Lower lobe of right lung (tissue), 2 donors: ENCODE results near the gene HS6ST1. TPM values are rescaled to one million over a fixed set of nuclear protein-coding genes. Genes with fewer than 3 reads are reported as not detected.

Experiments
- ATAC-seq, 2 donors: fragments of 200-7000 bp; cut with Tn5 transposase; one replicate each; pipeline ENCODE4 v1.9.1; 2020 to 2022; ENCODE audit warnings: mild to moderate bottlenecking in 2 of 2, moderate library complexity in 2 of 2
- DNase-seq: peaks from one replicate; pipeline ENCODE4 v3.0.0-alpha.2; 2020
- H3K27ac ChIP-seq: fragments of 200-600 bp; one replicate; pipeline ENCODE4 v1.8.0; 2022
- H3K27me3 ChIP-seq: fragments of 200-600 bp; one replicate; pipeline ENCODE4 v1.8.0; 2022; ENCODE audit warnings: low read depth
- H3K36me3 ChIP-seq: fragments of 200-600 bp; one replicate; pipeline ENCODE4 v1.8.0; 2022; ENCODE audit warnings: mild to moderate bottlenecking
- H3K4me1 ChIP-seq: fragments of 200-600 bp; one replicate; pipeline ENCODE4 v1.8.0; 2022
- H3K4me3 ChIP-seq: fragments of 200-600 bp; one replicate; pipeline ENCODE4 v1.8.0; 2022; ENCODE audit warnings: mild to moderate bottlenecking
- H3K9me3 ChIP-seq: fragments of 200-600 bp; one replicate; pipeline ENCODE4 v1.8.0; 2022
- intact Hi-C: fragments of 100-400 bp; cut with DNase I; formaldehyde crosslinking; loops from one replicate; pipeline ENCODE4 v1.11.0; 2022
- total RNA-seq: library from RNA; stranded (reverse); fragmentation: NEBNext Ultra II Directional; extraction: Animal tissue kit (Norgen Biotek cat#: 25700); gene quantifications from one replicate; pipeline ENCODE4 v1.2.1, GENCODE V29; 2021
- TF ChIP-seq, protein P1 (sequence below): fragments of 200-600 bp; IDR thresholded peaks from one replicate; pipeline ENCODE4 v1.8.0; 2022; ENCODE audit warnings: antibody characterized with exemption, mild to moderate bottlenecking
- donor health status: DM: no; HTN: yes; CAD: no; lungs with severe emphysema.

Gene HS6ST1
- total RNA-seq, 1 donor from 2014 or later, result 26.3 TPM

DNA sequence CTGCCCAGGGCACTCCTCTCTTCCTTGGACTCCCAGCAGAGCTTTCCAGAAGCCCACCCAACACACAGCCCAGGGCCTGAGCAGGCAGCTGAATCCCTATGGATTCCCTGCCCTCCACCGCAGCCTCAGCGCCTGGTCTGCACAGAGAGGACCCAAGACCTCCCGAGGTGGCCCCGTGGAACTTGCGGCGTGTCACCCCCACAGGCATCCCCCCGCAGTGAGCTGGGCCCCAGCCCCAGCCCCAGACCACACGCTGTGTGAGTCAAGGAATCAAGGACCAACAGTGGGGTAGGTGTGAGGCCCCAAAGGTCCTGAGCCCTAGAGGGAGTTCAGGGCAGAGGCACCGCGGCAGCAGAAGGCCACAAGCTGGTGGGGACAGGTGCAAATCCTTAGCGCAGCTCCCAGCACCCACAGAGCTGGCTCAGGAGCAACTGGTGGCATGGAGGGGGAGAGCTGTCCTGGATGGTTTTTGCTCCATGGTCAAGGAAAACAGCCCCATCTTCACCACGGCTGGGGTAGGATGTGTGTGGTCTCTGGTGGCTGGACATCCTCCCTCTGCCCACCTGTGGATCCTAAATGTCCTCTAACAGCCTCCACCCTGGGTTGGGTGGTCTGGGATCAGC, 8.5 kb downstream of the HS6ST1 start:
- peaks cover 2% of the 10 kb centered on the region for H3K36me3 ChIP-seq
- H3K27ac ChIP-seq, result peak overlapping the region; percentile 65
- peaks cover 79% of the 10 kb centered on the region for H3K4me1 ChIP-seq
- no peaks in the 10 kb centered on the region for H3K27me3 ChIP-seq
- intact Hi-C loops, result no loop called here
- no peaks in the 10 kb centered on the region for H3K9me3 ChIP-seq
- no peak overlapping the region for H3K4me3 ChIP-seq
- ATAC-seq, result no peak
- TF ChIP-seq, protein P1, sequence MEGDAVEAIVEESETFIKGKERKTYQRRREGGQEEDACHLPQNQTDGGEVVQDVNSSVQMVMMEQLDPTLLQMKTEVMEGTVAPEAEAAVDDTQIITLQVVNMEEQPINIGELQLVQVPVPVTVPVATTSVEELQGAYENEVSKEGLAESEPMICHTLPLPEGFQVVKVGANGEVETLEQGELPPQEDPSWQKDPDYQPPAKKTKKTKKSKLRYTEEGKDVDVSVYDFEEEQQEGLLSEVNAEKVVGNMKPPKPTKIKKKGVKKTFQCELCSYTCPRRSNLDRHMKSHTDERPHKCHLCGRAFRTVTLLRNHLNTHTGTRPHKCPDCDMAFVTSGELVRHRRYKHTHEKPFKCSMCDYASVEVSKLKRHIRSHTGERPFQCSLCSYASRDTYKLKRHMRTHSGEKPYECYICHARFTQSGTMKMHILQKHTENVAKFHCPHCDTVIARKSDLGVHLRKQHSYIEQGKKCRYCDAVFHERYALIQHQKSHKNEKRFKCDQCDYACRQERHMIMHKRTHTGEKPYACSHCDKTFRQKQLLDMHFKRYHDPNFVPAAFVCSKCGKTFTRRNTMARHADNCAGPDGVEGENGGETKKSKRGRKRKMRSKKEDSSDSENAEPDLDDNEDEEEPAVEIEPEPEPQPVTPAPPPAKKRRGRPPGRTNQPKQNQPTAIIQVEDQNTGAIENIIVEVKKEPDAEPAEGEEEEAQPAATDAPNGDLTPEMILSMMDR, result no peak
- peak; percentile 39 for DNase-seq

- DNase-seq, result peak; percentile 66
- Histone ChIP-seq H3K4me3 (no peak overlapping the region), H3K36me3 (no peaks in the 10 kb centered on the region), H3K9me3 (no peaks in the 10 kb centered on the region), H3K27ac (peak overlapping the region; percentile 65), H3K4me1 (peaks cover 86% of the 10 kb centered on the region), H3K27me3 (no peaks in the 10 kb centered on the region)
- peak; percentile 26 to 36 for ATAC-seq
- intact Hi-C loops, result no loop called here
- TF ChIP-seq, protein P1, result no peak
These were observed 9.2 kb downstream of the HS6ST1 start for GRCh38 chr2:128309280-128310093.

- H3K36me3 ChIP-seq, result no peaks in the 10 kb centered on the region
- no peaks in the 10 kb centered on the region for H3K27me3 ChIP-seq
- H3K9me3 ChIP-seq, result no peaks in the 10 kb centered on the region
- no peak overlapping the region for H3K4me3 ChIP-seq
- TF ChIP-seq, protein P1, result no peak
- DNase-seq (peak; percentile 28), ATAC-seq (no peak)
- H3K27ac ChIP-seq, result no peak overlapping the region
- H3K4me1 ChIP-seq, result peaks cover 91% of the 10 kb centered on the region
- intact Hi-C loops, result no loop called here
These were observed 9.8 kb downstream of the HS6ST1 start for GRCh38 chr2:128308889-128309279.

GRCh38 chr2:128308284-128308731, 10.4 kb downstream of the HS6ST1 start:
- no peak for ATAC-seq
- intact Hi-C loops, result no loop called here
- TF ChIP-seq, protein P1, result no peak
- no peaks in the 10 kb centered on the region for H3K9me3 ChIP-seq
- H3K36me3 ChIP-seq, result no peaks in the 10 kb centered on the region
- H3K27me3 ChIP-seq, result no peaks in the 10 kb centered on the region
- peaks cover 85% of the 10 kb centered on the region for H3K4me1 ChIP-seq
- peak; percentile 45 for DNase-seq
- no peak overlapping the region for H3K27ac ChIP-seq
- H3K4me3 ChIP-seq, result no peak overlapping the region

- TF ChIP-seq, protein P1, result no peak
- ATAC-seq, result no peak
- intact Hi-C loops, result no loop called here
- H3K27ac ChIP-seq, result no peak overlapping the region
- no peak overlapping the region for H3K4me3 ChIP-seq
- H3K27me3 ChIP-seq, result no peaks in the 10 kb centered on the region
- peak; percentile 36 for DNase-seq
- no peaks in the 10 kb centered on the region for H3K9me3 ChIP-seq
- H3K4me1 ChIP-seq, result peaks cover 81% of the 10 kb centered on the region
- H3K36me3 ChIP-seq, result no peaks in the 10 kb centered on the region
These were observed 11.1 kb downstream of the HS6ST1 start for GRCh38 chr2:128307595-128307994.
